HG02623 (cell line): ENCODE measurements around the gene SLC22A2.
"Not testable (repeated sequence)": the region's sequence is repeated elsewhere in the genome, so short reads cannot be mapped to it uniquely, and the experiment has no call there.

ENCODE experiments used
- ATAC-seq: cut with Tn5 transposase; IDR thresholded peaks from one replicate; pipeline ENCODE4 v1.9.1; 2021; ENCODE audit warnings: moderate library complexity; ENCODE audit not compliant: unreplicated experiment

SLC22A2 gene

GRCh38 chr6:160258346-160259142 is at the start of gene SLC22A2:
TSS of gene SLC22A2 (minus strand) at chr6:160258821. CDS start at chr6:160258757, 64 bp downstream.
- no peak for ATAC-seq

- ATAC-seq, result no peak
These were observed 47.5 kb upstream of the SLC22A2 start for GRCh38 chr6:160305926-160306713.

GRCh38 chr6:160303806-160304205 is 45.2 kb upstream of the SLC22A2 start:
- no peak for ATAC-seq

- not testable (repeated sequence) for ATAC-seq
These were observed 43.9 kb upstream of the SLC22A2 start for GRCh38 chr6:160302431-160303082.

- no peak for ATAC-seq
These were observed 42.7 kb upstream of the SLC22A2 start for GRCh38 chr6:160301339-160301738.

GRCh38 chr6:160300076-160300695 is 41.6 kb upstream of the SLC22A2 start:
- no peak for ATAC-seq

GRCh38 chr6:160299559-160299958 is 40.9 kb upstream of the SLC22A2 start:
- ATAC-seq, result no peak

- ATAC-seq, result no peak
These were observed 39.5 kb upstream of the SLC22A2 start for GRCh38 chr6:160298121-160298520.

- ATAC-seq, result no peak
These were observed 38.7 kb upstream of the SLC22A2 start for GRCh38 chr6:160297310-160297709.

- no peak for ATAC-seq
These were observed 35.2 kb upstream of the SLC22A2 start for GRCh38 chr6:160293844-160294243.

GRCh38 chr6:160285541-160286105 is 27.0 kb upstream of the SLC22A2 start:
- no peak for ATAC-seq

GRCh38 chr6:160284575-160284974 is 26.0 kb upstream of the SLC22A2 start:
- ATAC-seq, result no peak

- no peak for ATAC-seq
These were observed 23.8 kb upstream of the SLC22A2 start for GRCh38 chr6:160282444-160282843.

- ATAC-seq, result no peak
These were observed 21.2 kb upstream of the SLC22A2 start for GRCh38 chr6:160279850-160280249.

- no peak for ATAC-seq
These were observed 20.2 kb upstream of the SLC22A2 start for GRCh38 chr6:160278786-160279310.

GRCh38 chr6:160278311-160278710 is 19.7 kb upstream of the SLC22A2 start:
- ATAC-seq, result no peak

- no peak for ATAC-seq
These were observed 18.9 kb upstream of the SLC22A2 start for GRCh38 chr6:160277546-160277945.

- ATAC-seq, result no peak
These were observed 18.5 kb upstream of the SLC22A2 start for GRCh38 chr6:160277144-160277543.

GRCh38 chr6:160276126-160276525 is 17.5 kb upstream of the SLC22A2 start:
- ATAC-seq, result no peak

GRCh38 chr6:160275511-160276003 is 16.9 kb upstream of the SLC22A2 start:
- no peak for ATAC-seq
